Putamen (tissue), 1 donor: Measurements from ENCODE around the gene MCTP1.

Experiments used
- DNase-seq: peaks from one replicate; pipeline ENCODE4 v3.0.0-alpha.2; 2016; ENCODE audit warnings: low spot score

The MCTP1 gene

DNA sequence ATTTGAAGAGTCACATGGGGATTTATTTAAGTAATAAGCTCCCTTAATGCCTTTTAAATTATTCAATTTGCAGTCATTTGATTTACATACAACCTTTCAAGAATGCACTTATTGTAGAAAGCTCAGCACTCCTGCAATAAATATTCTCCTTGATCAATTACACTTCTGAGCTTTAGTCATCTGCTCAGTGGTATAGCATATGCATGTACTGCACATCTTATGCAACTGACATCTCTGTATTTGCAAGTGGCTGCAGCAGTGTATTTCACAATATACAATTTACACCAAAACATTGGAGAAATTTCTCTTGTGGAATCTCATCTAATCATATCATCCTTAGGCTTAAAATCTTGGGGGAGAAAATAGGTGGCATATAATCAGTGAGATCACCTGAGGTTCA is 340.7 kb downstream of the MCTP1 start:
- peak; percentile 14 for DNase-seq

DNA sequence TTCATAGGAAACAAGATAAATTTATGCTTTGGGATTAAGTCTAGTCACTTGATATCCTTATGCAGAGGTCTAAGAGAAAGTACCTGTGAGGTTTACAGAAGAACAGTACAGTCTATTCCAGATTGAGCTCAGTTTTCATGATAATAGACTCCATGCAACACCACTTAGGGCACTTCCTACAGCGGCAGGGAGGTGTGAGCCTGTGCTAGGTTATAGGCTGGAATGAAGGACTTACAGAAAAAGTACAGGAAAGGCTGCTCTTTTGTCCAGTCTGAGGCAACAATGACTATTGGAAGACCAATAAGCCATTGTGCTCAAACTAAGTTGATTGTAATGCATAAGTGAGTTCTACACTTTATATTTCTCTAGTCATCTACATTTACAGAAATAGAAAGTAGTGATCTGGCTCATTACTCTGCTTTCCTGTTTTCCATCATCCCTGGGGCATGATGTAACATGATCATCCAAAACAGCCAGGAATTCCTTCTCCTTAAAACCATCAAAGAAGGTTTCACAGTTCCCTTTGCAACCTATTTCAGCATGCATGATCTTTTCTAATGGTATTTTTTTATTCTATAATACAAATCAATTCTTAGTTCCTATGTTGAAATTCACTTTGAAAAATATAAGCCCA is 343.7 kb downstream of the MCTP1 start:
- DNase-seq: no peak

DNA sequence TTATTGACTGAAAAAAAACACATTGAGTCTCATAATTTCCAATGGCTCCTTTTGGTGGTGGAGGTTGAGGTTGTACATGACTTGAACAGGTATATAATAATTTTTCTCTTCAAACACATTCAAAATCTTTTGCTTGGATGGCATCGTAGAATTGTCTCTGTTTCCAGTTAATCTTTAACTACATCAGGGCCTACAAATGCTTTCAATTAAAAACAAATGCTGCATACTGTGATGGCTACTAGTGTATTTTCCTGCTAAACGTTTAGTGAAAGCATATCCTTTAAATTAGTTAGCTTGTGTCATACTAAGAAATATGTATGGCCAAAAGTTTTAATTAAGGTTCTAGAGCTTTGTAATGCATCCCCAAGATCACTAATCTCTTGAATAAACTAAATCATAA is 352.6 kb downstream of the MCTP1 start:
- DNase-seq: no peak

DNA sequence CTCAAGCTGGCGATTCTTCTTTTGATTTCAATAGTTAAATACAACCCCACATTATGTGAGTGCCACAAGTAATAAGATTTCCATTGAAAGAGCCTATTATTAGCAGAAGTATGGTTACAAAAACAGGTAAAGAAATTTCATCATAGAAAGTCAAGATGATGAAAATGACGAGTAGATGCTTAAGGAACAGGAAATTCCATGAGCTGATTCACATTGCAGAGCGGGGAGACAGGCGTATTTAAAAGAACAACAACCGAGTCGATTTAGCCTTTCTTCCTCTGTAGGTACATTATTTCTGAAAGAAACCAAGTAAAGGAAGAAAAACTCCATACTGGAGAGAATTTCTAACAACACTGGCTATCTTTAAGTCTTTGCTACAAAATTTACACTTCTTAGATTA is 356.0 kb downstream of the MCTP1 start:
- DNase-seq: no peak

DNA sequence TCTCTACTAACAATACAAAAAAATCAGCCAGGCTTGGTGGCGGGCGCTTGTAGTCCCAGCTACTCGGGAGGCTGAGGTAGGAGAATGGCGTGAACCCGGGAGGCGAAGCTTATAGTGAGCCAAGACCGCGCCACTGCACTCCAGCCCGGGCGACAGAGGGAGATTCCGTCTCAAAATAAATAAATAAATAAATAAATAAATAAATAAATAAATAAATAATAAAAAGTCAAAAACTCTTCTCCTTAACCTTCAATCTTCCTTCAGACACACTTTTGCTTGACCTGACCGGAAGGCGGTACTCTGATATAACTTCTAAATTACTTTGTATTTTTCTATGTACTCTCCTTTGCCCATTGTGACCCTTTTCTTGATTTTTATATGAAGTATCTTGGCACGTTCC is 364.3 kb downstream of the MCTP1 start:
- no peak for DNase-seq

DNA sequence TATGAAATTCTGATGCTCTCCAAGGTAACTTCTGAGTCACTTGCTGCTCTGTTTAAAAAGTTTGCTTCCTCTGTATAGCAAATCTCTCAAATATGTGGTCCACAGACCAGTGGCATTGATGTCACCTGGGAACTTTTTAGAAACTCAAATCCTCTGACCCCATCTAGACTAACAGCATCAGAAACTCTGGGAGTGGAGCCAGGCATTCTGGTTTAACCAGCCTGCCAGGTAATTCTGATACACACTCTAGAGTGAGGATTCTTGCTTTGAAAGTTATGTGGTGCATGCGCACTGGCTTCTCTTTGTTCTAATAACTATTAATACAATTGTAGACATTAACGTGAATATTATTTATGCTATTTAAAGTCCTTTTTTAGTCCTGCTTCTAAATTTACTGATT is 368.3 kb downstream of the MCTP1 start:
- no peak for DNase-seq

DNA sequence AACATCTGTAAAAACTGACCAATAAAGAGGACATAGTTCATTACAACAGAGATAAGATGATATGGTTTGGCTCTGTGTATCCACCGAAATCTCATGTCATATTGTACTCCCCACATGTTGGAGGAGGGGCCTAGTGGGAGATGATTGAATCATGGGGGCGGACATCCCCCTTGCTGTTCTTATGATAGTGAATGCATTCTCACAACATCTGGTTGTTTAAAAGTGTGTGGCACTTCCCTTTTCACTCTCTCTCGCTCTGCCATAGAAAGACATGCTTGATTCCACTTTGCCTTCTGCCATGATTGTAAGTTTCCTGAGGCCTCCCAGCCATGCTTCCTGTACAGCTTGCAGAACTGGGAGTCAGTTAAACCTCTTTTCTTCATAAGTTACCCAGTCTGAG is 373.6 kb downstream of the MCTP1 start:
- no peak for DNase-seq

DNA sequence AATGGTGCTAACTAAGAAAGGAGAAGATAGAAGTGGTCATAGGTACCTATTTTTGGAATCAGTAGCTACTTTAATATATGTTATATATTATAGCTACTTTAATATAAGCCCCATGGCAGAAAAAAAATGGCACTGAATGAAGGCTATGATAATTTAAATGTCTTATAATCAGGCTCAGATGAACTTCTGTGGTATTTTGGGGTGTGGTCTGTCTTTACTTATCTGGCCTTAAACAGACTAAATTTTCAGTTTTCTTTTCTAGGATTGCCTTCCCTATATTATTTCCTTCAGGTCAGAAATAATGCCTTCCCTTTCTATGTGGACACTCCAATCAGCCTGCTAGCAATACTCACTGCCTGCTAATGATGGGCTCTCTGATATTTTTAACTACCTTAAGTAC is 374.2 kb downstream of the MCTP1 start:
- no peak for DNase-seq

DNA sequence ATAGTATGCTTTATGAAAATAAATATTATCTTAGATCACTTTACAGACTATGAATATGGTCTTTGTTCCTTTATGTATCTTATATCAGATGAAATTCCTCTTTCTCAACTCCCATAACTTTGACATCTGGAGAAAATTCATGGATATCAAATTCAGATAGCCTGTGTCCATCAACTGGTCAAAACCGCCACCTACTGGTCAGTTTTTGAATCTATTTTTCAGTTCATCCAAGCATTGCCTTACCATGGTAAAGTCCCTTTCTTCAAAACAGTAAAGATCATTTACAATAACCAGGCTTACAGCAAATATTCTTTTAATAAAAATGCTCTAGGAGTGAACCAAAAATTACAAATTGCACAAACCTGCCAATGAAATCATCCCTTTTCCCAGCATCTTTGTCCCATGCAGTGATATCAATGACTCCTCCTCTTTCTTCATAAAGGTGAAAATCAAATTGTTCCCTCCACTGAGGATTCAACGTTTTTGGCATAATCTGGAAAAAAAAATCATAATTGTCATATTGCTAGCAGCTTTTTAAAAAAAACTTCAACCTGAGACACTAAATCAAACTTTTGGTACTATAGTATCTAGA is 375.9 kb downstream of the MCTP1 start:
- no peak for DNase-seq

DNA sequence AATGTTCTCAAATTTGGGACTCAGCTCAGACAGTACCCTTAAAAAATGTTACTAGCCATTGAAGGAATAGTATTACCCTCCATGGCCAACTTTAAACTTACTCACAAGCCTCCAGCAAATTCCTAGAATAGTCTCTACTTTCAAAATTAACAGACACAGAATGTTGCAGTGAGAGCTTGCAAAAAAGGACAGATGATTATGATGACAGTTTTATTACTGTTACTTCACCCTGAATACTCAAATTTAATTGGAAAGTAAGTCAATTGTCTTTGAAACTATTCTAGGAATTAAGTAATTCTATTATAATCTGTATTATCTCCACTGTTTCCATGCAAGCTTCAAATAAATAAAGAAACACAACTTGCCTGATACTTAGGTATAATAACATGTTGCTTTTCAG is 378.1 kb downstream of the MCTP1 start:
- no peak for DNase-seq

DNA sequence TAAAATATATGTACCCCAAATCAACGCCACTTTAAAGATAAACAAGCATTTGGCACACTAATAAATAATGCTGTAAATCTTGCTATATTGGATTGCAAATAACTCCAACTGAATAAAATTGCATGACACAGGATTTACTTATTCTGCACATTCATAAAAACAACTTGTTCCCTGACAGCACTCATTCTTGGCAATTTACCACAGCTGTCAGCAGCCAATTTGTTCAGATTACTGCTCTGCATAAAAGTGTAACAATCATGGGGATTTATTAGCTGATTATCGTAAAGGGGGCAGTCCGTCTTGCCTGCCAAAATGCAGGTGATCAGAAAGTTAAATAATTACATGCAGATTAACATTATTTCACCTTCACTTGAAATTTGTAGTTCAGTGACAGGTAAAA is 381.2 kb downstream of the MCTP1 start:
- no peak for DNase-seq

DNA sequence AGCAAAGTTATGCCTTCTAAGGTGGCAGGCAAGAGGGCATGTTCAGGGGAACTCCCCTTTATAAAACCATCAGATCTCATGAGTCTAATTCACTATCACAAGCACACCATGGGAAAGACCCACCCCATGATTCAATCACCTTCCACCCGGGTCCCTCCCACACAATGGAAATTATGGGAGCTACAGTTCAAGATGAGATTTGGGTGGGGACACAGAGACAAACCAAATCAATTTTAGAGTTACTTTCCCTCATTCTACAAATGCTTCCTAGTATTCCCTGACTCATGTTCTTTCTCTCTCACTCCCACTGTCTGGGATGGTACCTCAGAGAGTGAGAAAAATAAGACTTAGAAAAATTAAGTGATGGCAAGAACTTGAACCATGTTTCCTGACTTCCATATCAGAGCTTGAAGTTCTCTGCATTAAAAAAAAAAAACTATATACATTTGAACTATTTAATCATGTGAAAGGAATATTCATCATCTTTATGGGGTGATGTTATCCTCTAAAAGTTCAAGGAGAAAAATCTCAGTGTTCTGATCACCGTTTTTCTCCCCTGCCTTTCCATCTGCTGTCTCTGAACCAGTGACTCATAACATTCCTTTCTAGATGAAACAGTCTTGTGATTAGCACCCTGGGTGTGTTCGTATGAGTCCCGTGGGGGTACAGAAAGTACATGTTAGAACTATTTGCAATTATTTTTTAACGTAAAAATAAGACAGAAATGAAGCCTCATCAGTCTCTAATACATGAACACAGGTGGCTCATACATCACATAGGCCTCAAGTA is 383.5 kb downstream of the MCTP1 start:
- no peak for DNase-seq

DNA sequence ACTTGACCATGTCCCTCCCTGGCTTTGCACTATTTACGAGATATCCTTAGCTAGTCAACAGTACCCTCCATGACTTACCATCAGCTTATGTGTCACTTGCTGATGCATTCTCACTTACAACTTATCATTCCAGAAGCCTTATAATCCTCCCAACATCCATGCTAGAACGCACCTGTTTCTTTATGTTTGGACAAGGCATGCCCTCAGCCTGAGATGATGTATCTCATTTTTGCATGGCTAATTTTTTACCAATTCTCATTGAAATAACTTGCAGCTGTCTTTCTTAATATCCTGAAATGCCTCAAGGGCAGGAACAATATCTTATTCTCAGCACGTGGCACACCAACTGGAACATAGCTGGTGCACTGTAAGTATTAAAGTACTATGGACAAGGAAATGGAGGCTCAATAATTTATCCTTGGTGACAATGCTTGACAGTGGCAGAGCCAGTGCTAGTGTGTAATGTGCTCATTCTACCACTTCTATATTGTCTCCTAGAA is 384.8 kb downstream of the MCTP1 start:
- no peak for DNase-seq

DNA sequence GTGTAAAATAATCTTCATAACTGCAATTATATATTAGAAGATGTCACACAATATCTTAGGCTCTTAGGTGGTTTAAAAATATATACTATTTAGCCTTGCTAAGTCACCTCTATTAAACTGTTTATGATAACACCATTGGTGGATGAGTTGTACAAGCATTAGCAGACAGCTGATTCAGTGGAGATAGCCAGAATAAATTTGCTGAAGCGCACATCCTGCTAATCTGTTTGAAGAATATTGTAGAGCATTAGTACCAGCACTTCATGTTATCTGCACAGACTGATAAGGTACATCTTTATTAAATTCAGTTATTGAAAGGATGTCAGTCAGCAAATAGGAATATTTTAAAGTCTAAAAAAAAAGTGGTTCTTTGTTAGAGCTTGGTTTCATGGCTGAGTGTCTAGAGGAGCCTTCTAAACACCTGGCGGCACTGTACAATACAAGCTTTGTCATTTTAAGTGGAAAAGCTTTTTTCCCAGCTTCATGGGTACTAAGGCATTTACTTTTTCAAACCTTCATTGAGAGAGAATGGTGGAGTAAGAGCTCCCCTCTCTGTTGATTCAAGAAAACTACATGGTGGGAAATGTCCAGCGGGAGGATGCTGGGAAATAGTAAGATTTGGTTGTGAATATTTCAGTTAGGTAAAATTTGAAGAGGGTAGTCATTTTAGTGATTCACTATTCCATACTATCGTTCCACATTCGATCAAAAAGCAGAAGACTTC is 391.3 kb downstream of the MCTP1 start:
- no peak for DNase-seq

DNA sequence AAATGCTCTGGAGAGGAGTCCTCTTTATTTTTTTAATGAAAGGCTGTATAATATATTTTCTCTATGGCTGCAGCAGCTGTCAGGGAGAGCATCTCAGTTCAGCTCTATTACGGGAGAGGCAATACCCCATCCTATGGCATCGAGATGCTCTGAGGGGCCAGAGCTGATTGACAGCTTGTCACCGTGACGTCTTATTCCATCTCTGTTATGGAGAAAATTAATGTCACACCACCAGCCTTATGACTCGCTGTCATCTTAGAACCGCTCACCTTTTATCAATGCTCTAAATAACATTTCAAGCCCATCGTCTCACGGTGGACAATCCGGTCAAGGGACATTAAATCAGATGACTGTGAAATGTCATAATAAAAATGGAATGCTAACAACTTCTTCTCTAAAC is 392.9 kb downstream of the MCTP1 start:
- no peak for DNase-seq

DNA sequence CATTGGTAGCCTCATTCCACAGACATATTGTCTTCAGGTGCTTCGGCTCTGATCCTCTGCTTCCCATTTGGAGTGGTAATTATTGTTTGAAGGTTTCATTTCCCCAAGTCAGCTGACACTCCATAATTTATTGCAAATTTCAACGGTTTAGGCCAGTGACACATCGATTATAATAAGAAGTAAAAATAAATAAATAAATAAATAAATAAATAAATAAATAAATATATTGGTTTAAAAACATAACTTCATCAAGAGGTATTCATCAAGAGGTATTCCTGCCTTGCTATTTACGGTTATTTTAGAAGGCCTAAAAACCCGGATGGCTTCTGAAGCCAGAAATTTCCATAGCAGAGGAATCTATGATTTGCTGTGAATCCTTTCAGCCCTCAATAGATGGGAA is 393.3 kb downstream of the MCTP1 start:
- DNase-seq: no peak

DNA sequence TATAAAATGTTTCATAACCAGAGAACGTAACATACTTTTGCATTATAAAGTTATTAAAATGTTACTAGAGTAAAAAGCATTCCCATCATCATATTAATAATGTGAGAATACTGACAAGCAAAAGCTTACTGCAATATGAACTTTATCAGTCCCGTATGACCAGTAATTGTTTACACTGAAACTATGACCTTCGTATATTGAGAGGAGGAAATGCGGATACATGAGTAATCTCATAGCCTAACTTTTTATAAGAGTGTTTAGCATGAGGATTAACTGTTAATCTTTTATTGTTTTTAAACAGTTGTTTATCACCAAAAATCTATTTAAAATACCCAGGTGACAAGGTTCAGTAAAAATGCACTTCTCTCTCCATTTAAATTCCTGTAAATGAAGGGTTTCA is 394.0 kb downstream of the MCTP1 start:
- no peak for DNase-seq

DNA sequence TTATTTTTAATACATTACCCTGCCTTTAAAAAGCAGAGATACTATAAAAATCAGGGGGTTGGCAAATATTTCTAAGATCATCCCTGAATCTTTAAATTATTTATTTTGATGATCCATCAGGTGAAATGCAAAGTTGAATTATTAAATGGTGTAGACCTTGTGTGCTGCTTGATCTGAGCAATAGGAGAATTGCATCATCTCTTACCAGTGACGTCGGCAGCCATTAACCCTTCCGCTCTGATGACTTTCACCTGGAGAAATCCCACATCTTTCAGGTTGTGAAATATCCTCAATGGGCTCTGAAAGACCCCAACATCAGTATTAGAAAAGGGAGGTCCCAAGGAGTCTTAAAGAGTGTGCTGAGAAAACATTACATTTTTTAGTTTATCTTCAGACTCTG is 396.2 kb downstream of the MCTP1 start:
- DNase-seq: no peak

DNA sequence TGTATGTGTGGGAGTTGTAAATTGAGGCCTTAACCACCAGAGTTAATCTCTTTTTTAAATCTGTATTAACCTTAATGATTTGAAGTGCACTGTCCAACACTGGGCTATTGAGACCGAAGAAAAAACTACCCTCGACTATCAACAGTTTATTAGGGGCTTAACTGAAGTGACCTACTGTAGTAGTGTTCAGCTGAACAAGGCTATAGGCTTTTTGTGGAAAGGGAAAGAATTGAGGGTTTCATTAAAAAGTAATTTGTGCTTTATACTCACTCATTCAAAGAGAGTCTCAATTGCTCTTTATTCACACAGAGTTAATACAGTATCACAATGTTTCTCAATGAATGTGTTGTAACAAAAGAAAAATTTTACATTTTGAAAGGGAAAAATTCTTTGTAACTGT is 399.0 kb downstream of the MCTP1 start:
- no peak for DNase-seq

DNA sequence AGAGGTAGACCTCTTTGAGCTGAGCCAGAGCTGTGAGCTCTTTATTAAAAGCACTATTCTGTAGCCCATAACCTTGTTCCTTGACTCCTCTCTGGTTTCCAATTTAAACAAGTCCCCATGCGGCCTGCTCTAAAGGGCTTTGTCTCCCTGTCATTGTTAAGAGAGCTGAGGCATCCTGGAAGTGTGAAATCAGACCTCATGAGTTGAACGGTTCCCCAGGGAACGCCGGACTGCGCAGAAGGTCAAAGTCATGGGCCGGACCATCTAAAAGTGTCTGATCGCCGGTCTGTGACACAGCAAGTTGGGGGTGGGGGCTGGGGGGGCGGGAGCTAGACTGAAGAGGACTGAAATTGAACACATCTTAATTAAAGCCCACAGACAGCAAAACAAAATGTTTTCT is 400.6 kb downstream of the MCTP1 start:
- no peak for DNase-seq

DNA sequence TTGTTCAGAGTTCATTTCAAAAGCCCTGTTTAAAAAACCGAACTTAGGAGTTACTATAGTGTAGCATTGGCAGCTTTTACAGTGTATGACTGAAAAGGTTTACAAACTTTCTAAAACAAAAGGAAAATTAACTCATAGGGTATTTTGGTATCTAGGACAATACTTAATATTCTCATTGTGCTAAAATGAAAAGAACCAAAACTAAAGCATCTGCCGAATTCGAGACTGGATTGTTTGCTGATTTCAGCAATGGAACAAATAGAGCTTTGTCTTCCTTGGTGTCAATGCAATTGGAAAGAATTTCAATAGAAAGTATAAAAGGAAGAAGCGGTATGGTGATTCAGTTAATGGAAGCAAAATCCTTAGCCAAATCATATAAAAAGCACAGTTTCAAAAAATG is 412.4 kb downstream of the MCTP1 start:
- peak; percentile 40 for DNase-seq

DNA sequence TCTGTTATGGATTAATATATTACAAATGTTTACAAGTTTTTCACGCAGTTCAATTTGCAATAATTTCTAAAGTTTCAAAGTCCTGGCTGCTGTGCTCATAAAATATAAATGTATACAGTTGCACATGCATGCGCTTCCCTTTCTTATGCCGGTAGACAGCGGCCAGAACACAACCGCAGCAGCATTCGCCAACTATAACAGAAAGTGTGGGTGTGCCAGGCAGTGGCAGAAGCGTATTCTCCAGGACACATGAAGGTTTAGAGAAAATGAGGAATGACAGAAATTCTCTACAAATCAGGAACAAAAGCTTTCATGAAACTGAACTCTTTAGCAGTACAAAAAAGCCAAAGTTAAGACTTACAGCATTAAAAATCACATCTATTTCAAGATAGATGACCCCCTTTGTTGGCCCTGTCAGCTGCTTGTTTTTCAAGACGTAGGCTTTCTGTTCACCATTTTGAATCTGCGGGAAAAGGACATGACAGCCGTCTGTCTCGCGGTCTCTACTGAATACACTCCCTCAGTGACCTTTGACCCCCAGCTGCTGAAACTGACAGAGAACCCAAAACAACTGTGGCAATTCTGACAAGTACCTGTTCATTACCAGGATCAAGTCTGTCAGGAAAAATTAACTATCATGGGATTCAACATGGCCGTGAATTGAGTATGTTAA is 414.2 kb downstream of the MCTP1 start:
- DNase-seq: no peak
